Adrenal gland (tissue), 5 donors: ENCODE results near the gene AGPS.

Experiments
- POLR2A ChIP-seq, 2 donors: fragments of 450-650 bp; IDR thresholded peaks; one replicate each; pipeline ENCODE4 v1.6.1; 2017; ENCODE audit warnings: antibody characterized with exemption in 2 of 2, mild to moderate bottlenecking in 2 of 2, moderate library complexity in 1 of 2
- TF ChIP-seq, protein P1 (sequence below), 6 experiments: fragments of 450-650 bp in 4 of 6; fragments of 200-600 bp in 2 of 6; sonication (generic) in 1 of 6; IDR thresholded peaks; 1 replicate in 5 of 6; 2 replicates in 1 of 6; pipeline versions ENCODE4 v1.5.1 to v1.8.0; 2016 to 2021; ENCODE audit warnings: antibody characterized with exemption in 6 of 6, mild to moderate bottlenecking in 2 of 6, moderate library complexity in 1 of 6
- donor health status: DM: no; HTN: no; CAD: no.

DNA sequence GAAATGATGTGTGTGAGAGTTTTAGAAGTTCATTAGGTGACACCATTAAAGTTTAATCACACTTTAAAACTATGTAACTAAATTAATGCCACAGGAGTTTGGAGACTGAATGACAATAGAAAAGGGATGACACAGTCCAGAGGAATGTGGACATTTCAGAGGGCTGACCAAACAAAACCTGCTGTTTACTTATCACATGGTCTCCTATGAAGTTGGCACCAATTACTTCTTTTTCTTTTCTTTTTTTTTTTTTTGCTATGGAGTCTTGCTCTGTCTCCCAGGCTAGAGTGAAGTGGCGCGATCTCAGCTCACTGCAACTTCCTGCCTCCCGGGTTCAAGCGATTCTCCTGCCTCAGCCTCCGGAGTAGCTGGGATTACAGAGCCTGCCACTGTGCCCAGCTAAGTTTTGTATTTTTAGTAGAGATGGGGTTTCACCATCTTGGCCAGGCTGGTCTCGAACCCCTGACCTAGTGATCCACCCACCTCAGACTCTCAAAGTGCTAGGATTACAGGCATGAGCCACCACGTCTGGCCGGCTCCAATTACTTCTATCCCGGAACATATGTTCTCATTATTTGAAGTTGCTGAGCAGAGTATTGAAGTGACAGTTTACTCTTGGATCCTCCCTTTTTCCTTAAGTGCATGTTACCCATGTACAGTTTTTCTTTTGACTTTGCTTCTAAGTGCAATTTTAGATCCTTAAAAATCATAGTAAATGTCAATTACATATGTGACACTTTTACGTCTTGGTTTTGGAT, 4.3 kb downstream of the AGPS start:
- TF ChIP-seq, protein P1, sequence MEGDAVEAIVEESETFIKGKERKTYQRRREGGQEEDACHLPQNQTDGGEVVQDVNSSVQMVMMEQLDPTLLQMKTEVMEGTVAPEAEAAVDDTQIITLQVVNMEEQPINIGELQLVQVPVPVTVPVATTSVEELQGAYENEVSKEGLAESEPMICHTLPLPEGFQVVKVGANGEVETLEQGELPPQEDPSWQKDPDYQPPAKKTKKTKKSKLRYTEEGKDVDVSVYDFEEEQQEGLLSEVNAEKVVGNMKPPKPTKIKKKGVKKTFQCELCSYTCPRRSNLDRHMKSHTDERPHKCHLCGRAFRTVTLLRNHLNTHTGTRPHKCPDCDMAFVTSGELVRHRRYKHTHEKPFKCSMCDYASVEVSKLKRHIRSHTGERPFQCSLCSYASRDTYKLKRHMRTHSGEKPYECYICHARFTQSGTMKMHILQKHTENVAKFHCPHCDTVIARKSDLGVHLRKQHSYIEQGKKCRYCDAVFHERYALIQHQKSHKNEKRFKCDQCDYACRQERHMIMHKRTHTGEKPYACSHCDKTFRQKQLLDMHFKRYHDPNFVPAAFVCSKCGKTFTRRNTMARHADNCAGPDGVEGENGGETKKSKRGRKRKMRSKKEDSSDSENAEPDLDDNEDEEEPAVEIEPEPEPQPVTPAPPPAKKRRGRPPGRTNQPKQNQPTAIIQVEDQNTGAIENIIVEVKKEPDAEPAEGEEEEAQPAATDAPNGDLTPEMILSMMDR (IDR thresholded peaks at IDR 0.05), result no peak
- TF ChIP-seq POLR2A (IDR thresholded peaks at IDR 0.05), result no peak
